MG63 (cell line): ENCODE measurements around the gene NCR2. TPM values are rescaled to one million over a fixed set of nuclear protein-coding genes. Genes with fewer than 3 reads are reported as not detected.

Experiments used
- DNase-seq: peaks from one replicate; pipeline ENCODE4 v3.0.0-alpha.2; 2020
- H3K27me3 ChIP-seq: fragments of 250-450 bp; sonication (Bioruptor Pico); 2 replicates; pipeline ENCODE4 v1.5.1; 2020; ENCODE audit warnings: mild to moderate bottlenecking, moderate library complexity
- H3K36me3 ChIP-seq: fragments of 250-450 bp; sonication (Bioruptor Pico); 2 replicates; pipeline ENCODE4 v1.5.1; 2020; ENCODE audit warnings: mild to moderate bottlenecking, moderate library complexity
- H3K4me3 ChIP-seq: fragments of 250-450 bp; sonication (Bioruptor Pico); 2 replicates; pipeline ENCODE4 v1.5.1; 2020; ENCODE audit warnings: mild to moderate bottlenecking, moderate library complexity
- H3K9me3 ChIP-seq: fragments of 250-450 bp; sonication (Bioruptor Pico); 2 replicates; pipeline ENCODE4 v1.5.1; 2020; ENCODE audit warnings: mild to moderate bottlenecking, moderate library complexity
- total RNA-seq: library from RNA; depleted of rRNA; stranded (reverse); fragments of >200 nt; shearing (Covaris generic); gene quantifications from 2 replicates; pipeline ENCODE4 v1.2.3, GENCODE V29; 2014; ENCODE audit warnings: low replicate concordance

NCR2 gene
- total RNA-seq, 1 experiment from 2014 or later = not detected

DNA sequence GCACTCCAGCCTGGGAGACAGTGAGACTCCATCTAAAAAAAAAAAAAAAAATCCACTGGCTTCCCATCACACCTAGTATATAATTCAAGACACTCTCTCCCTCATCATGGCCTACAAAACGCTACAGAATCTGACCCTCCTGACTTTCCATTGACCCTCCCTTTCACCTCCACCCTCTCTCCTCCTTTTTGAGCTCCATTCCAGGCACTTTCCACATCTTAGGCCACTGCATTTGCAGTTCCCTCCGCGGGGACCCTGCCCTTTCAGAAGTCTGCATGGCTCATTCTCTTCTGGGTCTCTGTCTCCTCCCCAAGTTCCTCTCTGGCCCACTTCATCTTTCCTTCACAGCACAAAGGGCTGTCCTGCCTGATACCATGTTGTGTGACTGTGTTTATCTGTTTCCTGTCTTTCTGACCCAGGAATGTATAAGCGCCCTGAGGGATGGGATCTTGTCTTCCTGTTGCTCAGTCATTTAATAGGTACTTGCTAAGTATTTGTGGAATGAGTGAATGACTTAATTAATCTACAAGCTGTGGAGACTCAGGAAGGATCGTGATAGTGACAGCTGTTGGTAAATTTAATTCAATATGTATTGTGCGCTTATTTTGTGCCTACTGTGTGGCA lies 35.2 kb downstream of the NCR2 start:
- Histone ChIP-seq H3K27me3 (peaks cover 24% of the 10 kb centered on the region), H3K36me3 (no peaks in the 10 kb centered on the region), H3K9me3 (no peaks in the 10 kb centered on the region), H3K4me3 (no peak overlapping the region)
- no peak for DNase-seq

DNA sequence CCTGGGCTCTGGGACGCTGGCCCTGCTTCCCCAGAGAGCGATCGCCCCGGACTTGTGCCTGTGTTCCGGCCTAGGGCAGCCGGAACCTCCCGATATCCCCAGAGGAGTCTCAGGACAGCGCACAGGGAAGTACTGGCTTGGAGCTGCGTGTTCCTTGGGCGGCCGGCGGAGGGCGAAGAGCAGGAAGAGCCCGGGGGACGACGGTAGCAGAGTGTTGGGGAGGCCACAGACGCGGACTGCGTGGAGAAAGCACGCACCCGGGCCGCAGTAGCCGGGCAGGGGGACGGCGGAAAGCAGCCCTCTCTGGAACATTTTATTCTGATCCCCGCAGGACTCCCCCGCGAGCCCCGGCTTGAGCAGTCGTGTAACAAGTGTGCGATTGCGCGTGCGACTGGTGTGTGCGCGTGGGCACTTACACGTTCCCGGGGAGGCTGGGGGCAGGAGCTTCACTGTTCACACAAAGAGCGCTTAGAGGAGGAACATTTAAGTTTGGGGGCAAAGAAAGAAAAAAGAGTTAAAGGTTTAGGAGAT lies 36.1 kb downstream of the NCR2 start:
- H3K36me3 ChIP-seq = no peaks in the 10 kb centered on the region
- DNase-seq = peak; percentile 5
- no peaks in the 10 kb centered on the region for H3K9me3 ChIP-seq
- peaks cover 24% of the 10 kb centered on the region for H3K27me3 ChIP-seq
- no peak overlapping the region for H3K4me3 ChIP-seq

DNA sequence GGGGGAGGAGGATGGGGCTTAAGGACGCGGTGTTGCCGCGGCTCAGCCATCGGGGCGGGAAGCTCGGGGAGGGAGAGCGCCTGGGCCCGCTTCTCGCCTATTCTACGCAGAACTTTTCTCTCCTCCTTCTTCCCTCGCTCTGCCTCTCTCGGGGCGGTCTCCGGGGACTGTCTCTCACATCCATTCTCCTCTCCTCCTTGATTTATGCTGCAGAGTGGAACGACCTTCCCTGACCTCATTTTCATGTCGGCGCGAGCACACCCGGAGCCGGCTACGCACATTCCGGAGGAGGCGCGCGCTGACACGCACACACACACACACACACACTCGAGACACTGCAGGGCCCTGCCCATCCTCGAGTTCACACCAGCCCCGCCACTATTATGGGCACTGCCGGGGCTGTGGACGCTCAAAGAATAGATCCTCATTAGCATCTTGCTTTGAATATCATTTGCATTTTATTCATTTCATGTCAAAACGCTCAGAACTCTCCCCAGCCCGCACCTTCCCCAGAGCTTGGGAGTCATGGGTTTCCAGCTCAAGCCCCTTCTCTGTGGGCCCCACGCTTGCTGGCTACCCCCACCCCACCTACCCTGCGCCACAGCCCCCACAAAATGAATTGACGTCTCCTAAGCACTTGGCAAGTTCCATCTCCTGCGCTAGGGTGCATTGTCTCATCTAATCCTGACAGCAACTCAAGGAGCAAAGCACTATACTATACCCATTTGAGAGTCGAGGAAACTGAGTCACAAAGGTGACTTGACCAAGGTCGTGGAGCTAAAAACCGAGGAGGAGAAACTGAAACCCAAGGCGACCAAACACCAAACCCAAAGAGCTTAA lies 36.8 kb downstream of the NCR2 start:
- H3K27me3 ChIP-seq = peaks cover 24% of the 10 kb centered on the region
- no peak for DNase-seq
- H3K36me3 ChIP-seq = no peaks in the 10 kb centered on the region
- H3K4me3 ChIP-seq = no peak overlapping the region
- H3K9me3 ChIP-seq = no peaks in the 10 kb centered on the region

DNA sequence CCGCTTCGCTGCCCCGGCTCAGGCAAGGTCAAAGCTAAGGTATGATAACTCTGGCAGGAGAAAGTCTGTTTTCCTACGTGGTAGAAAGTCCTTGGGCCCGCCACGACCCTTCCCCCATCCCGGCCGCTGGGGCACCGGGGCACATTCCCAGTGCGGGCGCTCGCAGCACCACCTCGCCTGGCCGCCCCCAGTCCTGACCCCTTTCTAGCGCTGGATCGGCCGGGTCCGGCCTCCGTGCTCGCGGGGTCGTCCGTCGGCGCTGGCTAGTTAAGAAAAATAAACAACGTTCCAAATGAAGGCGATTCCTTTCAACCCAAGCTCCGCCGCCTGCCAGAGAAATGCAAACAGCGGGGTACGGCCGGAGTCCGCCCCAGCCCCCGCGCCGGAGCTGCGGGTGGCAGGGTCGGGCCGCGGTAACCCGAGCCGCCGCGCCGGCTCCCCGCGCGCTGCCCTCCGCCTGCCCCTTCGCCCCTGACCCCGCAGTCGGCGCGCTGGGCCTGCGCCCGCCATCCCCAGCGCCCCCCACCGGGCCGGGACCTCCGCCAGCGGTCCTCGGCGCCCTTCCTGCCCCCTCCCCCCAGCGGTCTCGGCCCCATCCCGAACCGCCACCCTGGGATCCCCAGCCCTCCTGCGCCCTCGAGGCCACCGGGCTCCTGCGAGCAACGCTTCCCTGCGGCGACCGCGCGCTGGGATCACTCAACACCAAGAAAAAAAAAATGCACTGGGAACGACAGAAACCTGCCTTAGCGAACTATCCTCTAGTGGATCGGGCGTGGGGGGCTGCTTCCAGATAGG lies 37.6 kb downstream of the NCR2 start:
- Histone ChIP-seq H3K27me3 (peaks cover 24% of the 10 kb centered on the region), H3K36me3 (no peaks in the 10 kb centered on the region), H3K4me3 (no peak overlapping the region), H3K9me3 (no peaks in the 10 kb centered on the region)
- DNase-seq = no peak

DNA sequence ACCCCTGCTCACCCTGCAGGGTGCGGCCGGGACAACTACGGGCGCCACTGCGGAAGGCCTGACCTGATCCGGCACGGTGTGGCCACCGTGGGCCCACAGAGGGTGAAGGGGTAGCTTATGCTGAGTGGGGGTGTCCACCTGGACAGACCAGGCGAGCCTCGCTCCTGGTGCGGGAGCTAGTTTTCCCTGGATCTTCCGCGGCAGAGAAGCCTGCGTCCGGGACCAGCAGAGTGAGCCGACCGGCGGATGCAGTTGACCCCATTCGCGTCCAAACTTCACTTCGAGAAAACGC lies 38.2 kb downstream of the NCR2 start:
- Histone ChIP-seq H3K4me3 (no peak overlapping the region), H3K27me3 (peaks cover 24% of the 10 kb centered on the region), H3K9me3 (no peaks in the 10 kb centered on the region), H3K36me3 (no peaks in the 10 kb centered on the region)
- DNase-seq = no peak

DNA sequence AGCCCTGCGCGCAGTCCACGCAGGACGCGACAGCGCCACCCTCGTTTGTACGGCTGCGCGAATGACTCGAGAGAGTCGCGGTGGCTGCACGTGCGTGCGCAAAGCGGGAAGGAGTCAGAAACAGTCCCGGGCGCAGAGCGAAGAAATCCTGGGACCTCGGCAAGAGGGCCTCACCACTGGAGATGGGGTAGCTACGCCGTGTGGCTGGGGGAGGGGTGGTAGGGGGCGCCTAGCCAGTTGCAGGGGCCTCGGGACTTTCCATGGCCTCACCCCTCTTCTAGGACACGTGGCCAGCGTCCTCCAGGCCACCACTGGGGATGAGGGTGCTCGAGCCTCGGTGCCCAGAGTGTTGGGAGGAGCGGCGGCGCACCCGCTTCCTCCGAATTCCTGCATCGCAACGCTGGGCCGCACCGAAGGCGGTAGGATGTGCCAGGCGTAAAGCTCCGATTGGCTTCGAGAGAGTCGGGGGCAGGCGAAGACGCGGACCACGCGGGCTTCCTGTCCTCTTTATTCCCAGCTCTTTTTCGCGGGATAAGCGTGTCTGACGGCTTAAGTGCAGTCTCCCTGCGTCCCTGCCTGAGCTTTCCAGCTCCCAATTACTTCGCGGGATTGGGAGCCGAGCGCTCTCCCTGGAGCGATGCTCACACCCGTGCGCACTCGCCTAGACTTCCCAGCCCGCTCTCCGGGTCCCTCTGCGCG lies 38.7 kb downstream of the NCR2 start:
- no peak for DNase-seq
- H3K4me3 ChIP-seq = no peak overlapping the region
- H3K27me3 ChIP-seq = peaks cover 24% of the 10 kb centered on the region
- H3K9me3 ChIP-seq = no peaks in the 10 kb centered on the region
- H3K36me3 ChIP-seq = no peaks in the 10 kb centered on the region

DNA sequence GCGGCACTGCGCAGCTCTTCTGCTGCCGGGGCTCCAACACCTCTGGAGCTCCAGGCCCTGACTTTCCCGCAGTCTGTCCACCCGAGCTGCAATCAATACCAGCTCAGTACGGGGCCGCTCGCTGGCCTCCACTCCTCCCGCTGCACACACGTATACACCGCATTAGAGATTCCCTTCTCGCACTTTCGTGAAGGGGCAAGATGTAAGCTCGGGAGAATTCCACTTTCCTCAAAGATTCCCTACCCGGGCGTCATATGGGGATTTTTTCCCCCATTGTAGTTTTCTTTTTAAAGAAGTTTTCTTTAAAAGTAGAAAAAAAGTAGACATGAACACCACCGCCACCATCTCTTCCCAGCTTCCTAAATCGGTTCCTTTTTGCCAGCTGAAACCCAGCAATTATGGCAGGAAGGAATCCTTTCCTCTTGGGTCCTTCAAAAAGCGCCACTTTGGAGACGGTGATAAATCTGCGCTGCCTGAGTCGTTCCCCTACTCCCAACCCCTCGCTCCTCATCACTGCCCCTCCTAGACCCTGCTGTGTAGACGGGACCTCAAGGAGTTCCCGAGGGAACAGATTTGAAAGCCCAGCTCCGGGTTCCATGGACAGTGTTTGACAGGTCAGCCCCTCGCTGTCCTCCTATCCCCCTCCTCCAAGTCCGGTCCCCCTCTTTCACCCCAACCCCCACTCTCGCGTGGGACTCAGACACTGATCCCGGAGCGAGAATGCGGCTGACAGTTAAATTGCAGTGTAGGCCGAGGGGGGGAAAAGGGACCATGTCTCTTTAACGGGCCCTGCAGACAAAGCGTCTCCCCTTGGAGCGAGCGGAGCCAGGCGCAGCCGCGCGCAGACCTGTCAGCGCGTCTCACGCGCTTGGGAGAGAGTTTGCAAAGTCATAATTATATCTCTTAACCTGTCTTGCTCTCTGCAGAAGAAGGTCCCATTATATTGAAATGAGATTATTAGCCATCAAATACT lies 39.5 kb downstream of the NCR2 start:
- no peaks in the 10 kb centered on the region for H3K36me3 ChIP-seq
- DNase-seq = no peak
- no peak overlapping the region for H3K4me3 ChIP-seq
- peaks cover 24% of the 10 kb centered on the region for H3K27me3 ChIP-seq
- H3K9me3 ChIP-seq = no peaks in the 10 kb centered on the region

DNA sequence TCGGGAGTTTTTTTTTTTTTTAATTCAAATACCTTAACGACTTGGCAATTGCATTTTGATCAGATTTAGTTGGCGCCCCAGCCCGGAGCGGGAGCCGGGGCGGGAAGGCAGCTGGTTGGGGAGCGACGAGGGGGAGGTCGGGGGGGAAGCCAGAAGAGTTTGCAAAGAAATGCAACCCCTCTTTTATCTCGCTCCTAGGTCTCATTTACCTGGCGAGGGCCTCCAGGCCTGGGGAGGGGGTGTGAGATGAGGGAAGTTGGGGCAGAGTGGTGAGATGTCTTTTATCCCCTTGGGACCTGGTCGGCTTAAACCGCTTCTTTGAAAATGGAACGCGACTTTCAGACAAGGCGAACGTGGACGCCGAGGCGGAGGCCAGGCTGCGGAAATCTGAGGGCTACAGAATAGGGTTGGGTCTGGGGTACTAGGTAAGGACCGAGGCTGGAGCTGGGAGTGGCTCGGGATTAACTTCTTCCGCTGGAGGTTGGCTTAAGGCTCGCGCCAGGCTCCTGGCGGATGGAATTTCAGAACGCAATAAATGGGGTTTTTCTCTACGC lies 40.3 kb downstream of the NCR2 start:
- DNase-seq = no peak
- Histone ChIP-seq H3K36me3 (no peaks in the 10 kb centered on the region), H3K27me3 (peaks cover 24% of the 10 kb centered on the region), H3K9me3 (no peaks in the 10 kb centered on the region), H3K4me3 (no peak overlapping the region)

DNA sequence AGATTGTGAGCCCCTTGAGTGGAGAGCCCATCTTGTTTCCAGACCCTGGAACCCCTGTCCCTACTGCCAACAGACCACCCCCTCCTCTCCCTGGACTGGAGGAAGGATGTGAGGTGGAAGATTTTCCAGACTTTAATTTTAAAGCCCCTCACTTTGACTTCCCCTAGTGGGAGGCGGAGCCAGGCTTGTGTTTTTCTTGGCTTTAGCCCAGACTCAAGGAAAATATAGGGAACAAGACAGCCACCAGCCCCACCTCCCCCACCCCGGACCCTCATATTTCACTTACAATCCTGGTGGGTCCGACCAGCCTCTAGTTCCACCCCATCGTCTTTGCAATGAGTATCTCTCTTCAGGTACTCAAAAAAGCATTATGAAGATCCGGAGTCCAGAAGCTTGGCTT lies 40.8 kb downstream of the NCR2 start:
- no peak overlapping the region for H3K4me3 ChIP-seq
- H3K27me3 ChIP-seq = peaks cover 24% of the 10 kb centered on the region
- H3K36me3 ChIP-seq = no peaks in the 10 kb centered on the region
- H3K9me3 ChIP-seq = no peaks in the 10 kb centered on the region
- DNase-seq = no peak

DNA sequence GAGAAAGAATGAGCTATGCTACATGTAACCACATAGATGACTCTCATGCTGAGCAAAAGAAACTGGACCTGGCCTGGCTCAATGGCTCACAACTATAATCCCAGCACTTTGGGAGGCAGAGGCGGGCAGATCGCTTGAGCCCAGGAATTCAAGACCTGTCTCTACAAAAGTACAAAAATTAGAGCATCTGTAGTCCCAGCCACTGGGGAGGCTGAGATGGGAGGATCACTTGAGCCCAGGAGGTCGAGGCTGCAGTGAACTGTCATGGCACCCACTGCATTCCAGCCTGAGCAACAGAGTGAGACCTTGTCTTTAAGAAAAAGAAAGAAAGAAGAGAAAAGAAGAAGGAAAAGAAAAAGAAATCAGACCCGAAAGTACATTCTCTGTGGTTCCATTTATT lies 41.7 kb downstream of the NCR2 start:
- Histone ChIP-seq H3K36me3 (no peaks in the 10 kb centered on the region), H3K4me3 (no peak overlapping the region), H3K9me3 (no peaks in the 10 kb centered on the region), H3K27me3 (peaks cover 23% of the 10 kb centered on the region)
- no peak for DNase-seq

DNA sequence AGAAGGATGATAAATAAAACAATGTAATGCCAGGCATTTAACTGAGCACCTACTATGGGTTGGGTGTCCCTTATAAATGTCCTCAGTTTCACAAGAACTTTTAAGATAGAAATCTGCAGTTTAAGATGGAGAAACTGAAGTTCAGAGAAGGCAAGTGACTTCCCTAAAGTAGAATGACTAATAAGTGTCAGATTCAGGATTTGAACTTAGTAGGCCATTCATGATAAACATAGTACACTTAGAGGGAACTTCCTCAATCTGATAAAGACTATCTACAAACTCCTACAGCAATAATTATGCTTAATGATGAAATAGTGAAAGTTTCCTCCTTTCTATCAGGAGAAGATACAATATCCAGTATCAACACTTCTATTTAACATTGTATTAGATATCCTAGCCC lies 43.9 kb downstream of the NCR2 start:
- no peaks in the 10 kb centered on the region for H3K9me3 ChIP-seq
- no peaks in the 10 kb centered on the region for H3K36me3 ChIP-seq
- DNase-seq = no peak
- peaks cover 5% of the 10 kb centered on the region for H3K27me3 ChIP-seq
- no peak overlapping the region for H3K4me3 ChIP-seq

DNA sequence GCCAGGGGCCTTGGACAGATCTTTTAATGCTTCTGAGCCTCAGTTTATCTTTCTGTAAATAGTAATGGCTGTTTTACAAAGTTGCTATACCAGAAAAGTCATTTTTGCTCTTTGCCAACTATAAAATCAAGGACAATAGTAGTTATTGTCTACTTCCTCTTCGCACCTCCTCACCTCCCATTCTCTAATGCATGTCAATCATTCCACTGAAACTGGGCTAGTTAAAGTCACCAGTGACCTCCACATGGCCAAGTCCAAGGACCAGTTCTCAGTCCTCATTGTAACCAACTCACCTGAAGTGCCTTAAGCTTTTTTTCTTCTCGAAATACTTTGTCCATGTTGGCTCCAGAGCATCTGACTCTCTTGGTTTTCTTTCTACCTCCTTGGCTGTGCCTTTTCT lies 51.2 kb downstream of the NCR2 start:
- no peak overlapping the region for H3K4me3 ChIP-seq
- DNase-seq = no peak
- H3K9me3 ChIP-seq = no peaks in the 10 kb centered on the region
- H3K27me3 ChIP-seq = no peaks in the 10 kb centered on the region
- H3K36me3 ChIP-seq = no peaks in the 10 kb centered on the region

DNA sequence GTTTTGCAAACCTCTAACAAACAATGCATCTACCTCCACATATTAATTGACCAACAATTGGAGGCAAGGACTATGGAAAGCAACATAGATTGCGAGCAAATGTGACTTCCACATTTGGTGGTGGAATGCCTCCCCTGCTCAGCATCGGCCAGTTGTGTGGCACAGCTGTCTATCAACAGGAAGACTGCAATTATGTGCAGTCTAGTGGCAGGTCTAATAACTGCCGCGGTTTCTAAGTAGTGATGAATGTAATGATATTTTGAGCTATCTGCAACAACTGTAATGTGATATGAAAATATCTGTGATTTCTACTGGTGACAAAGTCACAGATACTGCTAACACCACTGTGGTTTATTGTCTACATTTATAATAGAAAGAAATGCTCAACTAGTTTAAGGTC lies 56.8 kb downstream of the NCR2 start:
- Histone ChIP-seq H3K27me3 (no peaks in the 10 kb centered on the region), H3K36me3 (no peaks in the 10 kb centered on the region), H3K9me3 (no peaks in the 10 kb centered on the region), H3K4me3 (no peak overlapping the region)
- DNase-seq = no peak

DNA sequence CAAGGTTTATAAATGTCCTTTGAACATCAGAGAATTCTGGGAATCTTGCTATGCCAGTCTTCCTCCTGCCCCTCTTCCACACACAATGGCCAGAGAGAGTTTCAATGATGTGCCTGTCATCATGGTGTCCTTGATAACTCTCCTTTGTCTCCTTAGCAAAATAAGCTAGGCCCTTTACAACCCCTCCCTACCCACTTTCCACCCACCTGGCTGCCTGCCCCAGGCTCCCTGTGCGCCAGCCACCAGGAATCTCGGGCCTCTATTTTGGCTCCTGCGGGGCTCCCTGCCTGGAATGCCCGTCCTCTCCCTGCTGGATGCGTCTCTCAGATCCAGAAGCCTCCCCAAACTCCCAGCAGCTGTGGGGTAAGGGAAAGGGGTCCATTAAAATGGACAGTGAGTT lies 60.9 kb downstream of the NCR2 start:
- Histone ChIP-seq H3K4me3 (no peak overlapping the region), H3K36me3 (no peaks in the 10 kb centered on the region), H3K27me3 (no peaks in the 10 kb centered on the region), H3K9me3 (no peaks in the 10 kb centered on the region)
- no peak for DNase-seq

DNA sequence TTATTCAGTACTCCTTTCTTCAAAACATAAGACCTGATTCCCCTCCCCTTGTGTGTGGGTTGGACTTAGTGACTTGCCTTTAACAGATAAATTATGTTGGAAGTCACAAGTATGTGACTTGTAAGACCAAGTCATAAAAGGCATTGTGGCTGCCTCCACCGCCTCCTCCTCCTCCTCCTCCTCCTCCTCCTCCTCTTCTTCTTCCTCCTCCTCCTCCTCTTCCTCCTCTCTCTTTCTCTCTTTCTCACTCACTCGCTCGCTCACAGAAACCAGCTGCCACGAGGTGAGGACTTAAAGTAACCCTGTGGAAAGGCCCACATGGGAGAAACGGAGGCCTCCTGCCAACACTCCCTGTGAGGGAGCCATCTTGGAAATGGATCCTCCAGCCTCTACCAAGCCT lies 64.0 kb downstream of the NCR2 start:
- no peak overlapping the region for H3K4me3 ChIP-seq
- no peaks in the 10 kb centered on the region for H3K36me3 ChIP-seq
- H3K27me3 ChIP-seq = no peaks in the 10 kb centered on the region
- no peaks in the 10 kb centered on the region for H3K9me3 ChIP-seq
- no peak for DNase-seq
